Caki2 (cell line): ENCODE results near the gene CLEC20A. TPM values are rescaled to one million over a fixed set of nuclear protein-coding genes. Genes with fewer than 3 reads are reported as not detected.

Source experiments
- DNase-seq: peaks from one replicate; pipeline ENCODE4 v3.0.0-alpha.2; 2015; ENCODE audit warnings: low read depth
- in situ Hi-C: cut with HindIII; loops from 2 replicates; pipeline ENCODE4 v1.10.0; 2016; ENCODE audit warnings: low sequenced_read_pairs, low pct_unique_long_range_greater_than_20kb, mixed read lengths
- total RNA-seq: library from RNA; depleted of rRNA; stranded (reverse); fragments of >200 nt; shearing (Covaris generic); gene quantifications from 2 replicates; pipeline ENCODE4 v1.2.3, GENCODE V29; 2014; ENCODE audit warnings: low replicate concordance; rRNA removed

CLEC20A gene
- not detected in 2 replicates for total RNA-seq

GRCh38 chr1:178496410-178497135 is at the start of gene CLEC20A:
TSS of gene CLEC20A (minus strand) at chr1:178496964. CDS start at chr1:178496939, 25 bp downstream.
- DNase-seq: no peak
- in situ Hi-C loops: no loop called here

- DNase-seq: no peak
- in situ Hi-C loops: loop anchor here (25.0 kb wide), 1 partner anchor 468 kb away; no protein-coding TSS in a partner anchor
These were observed 47.8 kb upstream of the CLEC20A start for GRCh38 chr1:178544531-178544930.

- in situ Hi-C loops: loop anchor here (25.0 kb wide), 1 partner anchor 469 kb away; no protein-coding TSS in a partner anchor
These were observed 46.5 kb upstream of the CLEC20A start for GRCh38 chr1:178543290-178543607.

GRCh38 chr1:178542554-178543289 is 46.0 kb upstream of the CLEC20A start:
- peak; percentile 88 for DNase-seq
- in situ Hi-C loops: loop anchor here (25.0 kb wide), 1 partner anchor 470 kb away; no protein-coding TSS in a partner anchor

More at GRCh38 chr1:178543290-178543607, 46.5 kb upstream of the CLEC20A start:
- no peak for DNase-seq

- in situ Hi-C loops: loop anchor here (25.0 kb wide), 1 partner anchor 470 kb away; no protein-coding TSS in a partner anchor
These were observed 45.2 kb upstream of the CLEC20A start for GRCh38 chr1:178541829-178542553.

GRCh38 chr1:178541379-178541778 is 44.6 kb upstream of the CLEC20A start:
- DNase-seq: no peak
- in situ Hi-C loops: loop anchor here (25.0 kb wide), 1 partner anchor 471 kb away; no protein-coding TSS in a partner anchor

More at GRCh38 chr1:178541829-178542553, 45.2 kb upstream of the CLEC20A start:
- DNase-seq: no peak

- in situ Hi-C loops: loop anchor here (25.0 kb wide), 1 partner anchor 472 kb away; no protein-coding TSS in a partner anchor
- no peak for DNase-seq
These were observed 43.9 kb upstream of the CLEC20A start for GRCh38 chr1:178540646-178541045.

- in situ Hi-C loops: loop anchor here (25.0 kb wide), 1 partner anchor 472 kb away; no protein-coding TSS in a partner anchor
- DNase-seq: no peak
These were observed 43.4 kb upstream of the CLEC20A start for GRCh38 chr1:178540204-178540603.

GRCh38 chr1:178539291-178539690 is 42.5 kb upstream of the CLEC20A start:
- DNase-seq: no peak
- in situ Hi-C loops: loop anchor here (25.0 kb wide), 1 partner anchor 473 kb away; no protein-coding TSS in a partner anchor

GRCh38 chr1:178538192-178538916 is 41.6 kb upstream of the CLEC20A start:
- peak; percentile 33 for DNase-seq
- in situ Hi-C loops: loop anchor here (25.0 kb wide), 1 partner anchor 474 kb away; no protein-coding TSS in a partner anchor

GRCh38 chr1:178537382-178538090 is 40.8 kb upstream of the CLEC20A start:
- in situ Hi-C loops: loop anchor here (25.0 kb wide), 1 partner anchor 475 kb away; no protein-coding TSS in a partner anchor

GRCh38 chr1:178536844-178537371 is 40.1 kb upstream of the CLEC20A start:
- in situ Hi-C loops: loop anchor here (25.0 kb wide), 1 partner anchor 475 kb away; no protein-coding TSS in a partner anchor
- DNase-seq: peak; percentile 92

More at GRCh38 chr1:178537382-178538090, 40.8 kb upstream of the CLEC20A start:
- DNase-seq: no peak

GRCh38 chr1:178536329-178536728 is 39.6 kb upstream of the CLEC20A start:
- in situ Hi-C loops: loop anchor here (25.0 kb wide), 1 partner anchor 476 kb away; no protein-coding TSS in a partner anchor
- no peak for DNase-seq

GRCh38 chr1:178534137-178534868 is 37.5 kb upstream of the CLEC20A start:
- in situ Hi-C loops: loop anchor here (25.0 kb wide), 1 partner anchor 478 kb away; no protein-coding TSS in a partner anchor
- DNase-seq: no peak

GRCh38 chr1:178533121-178533946 is 36.6 kb upstream of the CLEC20A start:
- in situ Hi-C loops: loop anchor here (25.0 kb wide), 1 partner anchor 479 kb away; no protein-coding TSS in a partner anchor
- DNase-seq: no peak
